ENCODE results near the gene CCDC149. TPM values are rescaled to one million over a fixed set of nuclear protein-coding genes. Genes with fewer than 3 reads are reported as not detected.

CCDC149 gene
- total RNA-seq, 1 donor from 2014 or later, result 20.6 TPM

- DNase-seq (ENCODE audit: extremely low spot score, unreplicated experiment), result no peak
- H3K36me3 Mint-ChIP-seq (ENCODE audit: unreplicated experiment), result peaks cover 5% of the 10 kb centered on the region
- no peaks in the 10 kb centered on the region for H3K9me3 Mint-ChIP-seq (ENCODE audit: unreplicated experiment)
- TF ChIP-seq CTCF (IDR thresholded peaks at IDR 0.05), result no peak
- no peak overlapping the region for H3K27ac Mint-ChIP-seq (ENCODE audit: unreplicated experiment)
- no peaks in the 10 kb centered on the region for H3K27me3 Mint-ChIP-seq (ENCODE audit: unreplicated experiment)
- no peak overlapping the region for H3K4me3 Mint-ChIP-seq (ENCODE audit: unreplicated experiment)
- no peaks in the 10 kb centered on the region for H3K4me1 Mint-ChIP-seq (ENCODE audit: unreplicated experiment)
Measured at GRCh38 chr4:24894846-24895245, 18.0 kb downstream of the CCDC149 start.

GRCh38 chr4:24894243-24894642, 18.6 kb downstream of the CCDC149 start:
- Mint-ChIP-seq H3K27ac (ENCODE audit: unreplicated experiment) (no peak overlapping the region), H3K9me3 (ENCODE audit: unreplicated experiment) (no peaks in the 10 kb centered on the region), H3K27me3 (ENCODE audit: unreplicated experiment) (no peaks in the 10 kb centered on the region), H3K4me3 (ENCODE audit: unreplicated experiment) (no peak overlapping the region), H3K36me3 (ENCODE audit: unreplicated experiment) (peaks cover 5% of the 10 kb centered on the region), H3K4me1 (ENCODE audit: unreplicated experiment) (no peaks in the 10 kb centered on the region)
- DNase-seq (ENCODE audit: extremely low spot score, unreplicated experiment), result no peak
- TF ChIP-seq CTCF (IDR thresholded peaks at IDR 0.05), result no peak

GRCh38 chr4:24892778-24893177, 20.1 kb downstream of the CCDC149 start:
- DNase-seq (ENCODE audit: extremely low spot score, unreplicated experiment), result no peak
- H3K27ac Mint-ChIP-seq (ENCODE audit: unreplicated experiment), result no peak overlapping the region
- H3K9me3 Mint-ChIP-seq (ENCODE audit: unreplicated experiment), result no peaks in the 10 kb centered on the region
- no peak overlapping the region for H3K4me3 Mint-ChIP-seq (ENCODE audit: unreplicated experiment)
- H3K4me1 Mint-ChIP-seq (ENCODE audit: unreplicated experiment), result no peaks in the 10 kb centered on the region
- TF ChIP-seq CTCF (IDR thresholded peaks at IDR 0.05), result no peak
- H3K36me3 Mint-ChIP-seq (ENCODE audit: unreplicated experiment), result peaks cover 5% of the 10 kb centered on the region
- no peaks in the 10 kb centered on the region for H3K27me3 Mint-ChIP-seq (ENCODE audit: unreplicated experiment)

- Mint-ChIP-seq H3K36me3 (ENCODE audit: unreplicated experiment) (peaks cover 5% of the 10 kb centered on the region), H3K9me3 (ENCODE audit: unreplicated experiment) (no peaks in the 10 kb centered on the region), H3K4me1 (ENCODE audit: unreplicated experiment) (no peaks in the 10 kb centered on the region), H3K27ac (ENCODE audit: unreplicated experiment) (no peak overlapping the region), H3K4me3 (ENCODE audit: unreplicated experiment) (no peak overlapping the region), H3K27me3 (ENCODE audit: unreplicated experiment) (no peaks in the 10 kb centered on the region)
- no peak for TF ChIP-seq CTCF (IDR thresholded peaks at IDR 0.05)
- no peak for DNase-seq (ENCODE audit: extremely low spot score, unreplicated experiment)
Measured at GRCh38 chr4:24892278-24892677, 20.6 kb downstream of the CCDC149 start.

GRCh38 chr4:24890561-24891126, 22.2 kb downstream of the CCDC149 start:
- Mint-ChIP-seq H3K27ac (ENCODE audit: unreplicated experiment) (no peak overlapping the region), H3K27me3 (ENCODE audit: unreplicated experiment) (no peaks in the 10 kb centered on the region), H3K4me1 (ENCODE audit: unreplicated experiment) (no peaks in the 10 kb centered on the region), H3K36me3 (ENCODE audit: unreplicated experiment) (peaks cover 5% of the 10 kb centered on the region), H3K4me3 (ENCODE audit: unreplicated experiment) (no peak overlapping the region), H3K9me3 (ENCODE audit: unreplicated experiment) (no peaks in the 10 kb centered on the region)
- TF ChIP-seq CTCF (IDR thresholded peaks at IDR 0.05), result no peak
- DNase-seq (ENCODE audit: extremely low spot score, unreplicated experiment), result no peak

All from osteocyte (in vitro differentiated cells).